Dedifferentiated amniotic fluid mesenchymal stem cell (primary cell): ENCODE results near the gene PPP1CC.

ENCODE experiments used
- DNase-seq: peaks from one replicate; pipeline ENCODE4 v3.0.0-alpha.2; 2016; ENCODE audit errors: extremely low spot score

The PPP1CC gene

GRCh38 chr12:110687396-110688169 is 55.1 kb downstream of the PPP1CC start:
- no peak for DNase-seq

- no peak for DNase-seq
These were observed 56.3 kb downstream of the PPP1CC start for GRCh38 chr12:110686294-110686903.

GRCh38 chr12:110684312-110684836 is 58.3 kb downstream of the PPP1CC start:
- DNase-seq: no peak

- DNase-seq: no peak
These were observed 58.8 kb downstream of the PPP1CC start for GRCh38 chr12:110683888-110684287.

- no peak for DNase-seq
These were observed 62.7 kb downstream of the PPP1CC start for GRCh38 chr12:110680032-110680431.

GRCh38 chr12:110679201-110679600 is 63.5 kb downstream of the PPP1CC start:
- no peak for DNase-seq

- no peak for DNase-seq
These were observed 64.7 kb downstream of the PPP1CC start for GRCh38 chr12:110677982-110678381.

- no peak for DNase-seq
These were observed 65.3 kb downstream of the PPP1CC start for GRCh38 chr12:110677206-110677911.

- no peak for DNase-seq
These were observed 66.5 kb downstream of the PPP1CC start for GRCh38 chr12:110676171-110676570.

GRCh38 chr12:110670161-110670701 is 72.5 kb downstream of the PPP1CC start:
- DNase-seq: no peak
